T-helper 2 cell (primary cell): ENCODE results near the gene DLGAP1.
"Not testable (repeated sequence)": the region's sequence is repeated elsewhere in the genome, so short reads cannot be mapped to it uniquely, and the experiment has no call there.

ENCODE experiments used
- DNase-seq, 5 experiments: peaks; one replicate each; pipeline versions ENCODE4 v3.0.0 to v3.0.0-alpha.2; 2012 to 2022

The DLGAP1 gene

DNA sequence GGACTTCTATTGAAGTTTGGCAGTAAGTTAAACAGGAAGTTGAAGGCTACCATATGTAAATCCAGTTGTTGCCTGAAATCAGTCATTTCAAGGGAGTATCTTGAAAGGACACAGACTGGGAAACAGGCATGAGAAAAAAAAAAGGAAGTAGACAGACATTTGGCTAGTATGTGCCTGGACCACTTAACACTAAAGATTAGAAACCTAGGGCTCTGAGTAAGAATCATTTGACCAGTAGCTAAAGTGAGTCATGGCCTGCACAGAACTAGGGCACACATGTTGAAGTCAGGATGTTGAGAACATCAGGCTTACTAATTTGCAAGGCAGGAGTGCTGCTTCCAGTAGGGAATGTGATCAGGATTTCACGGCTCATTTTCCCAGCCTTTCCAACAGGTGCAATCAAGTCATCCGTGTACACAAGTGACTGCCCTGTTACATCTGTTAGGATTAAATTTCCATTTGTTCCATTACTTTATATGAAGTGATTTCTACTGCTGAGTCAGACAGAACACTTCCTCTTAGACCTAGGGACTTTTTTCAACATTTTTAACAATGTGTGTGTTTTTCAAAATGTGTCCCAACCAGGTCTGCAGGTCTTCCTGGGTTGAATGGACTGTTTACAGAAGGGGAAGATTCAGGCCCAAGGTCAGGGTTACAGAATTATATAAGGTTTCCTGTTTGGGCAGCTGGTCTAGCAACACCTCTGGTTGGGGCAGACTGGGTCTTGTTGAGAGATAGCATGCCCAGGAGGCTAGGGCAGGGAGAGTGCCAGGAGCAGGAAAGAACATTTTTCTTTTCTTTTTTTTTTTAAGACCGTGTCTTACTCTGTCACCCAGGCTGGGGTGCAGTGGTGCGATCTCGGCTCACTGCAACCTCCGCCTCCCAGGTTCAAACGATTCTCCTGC, 859.5 kb downstream of the DLGAP1 start:
- DNase-seq: peak in 2 of 5 experiments; percentile 34 to 51

DNA sequence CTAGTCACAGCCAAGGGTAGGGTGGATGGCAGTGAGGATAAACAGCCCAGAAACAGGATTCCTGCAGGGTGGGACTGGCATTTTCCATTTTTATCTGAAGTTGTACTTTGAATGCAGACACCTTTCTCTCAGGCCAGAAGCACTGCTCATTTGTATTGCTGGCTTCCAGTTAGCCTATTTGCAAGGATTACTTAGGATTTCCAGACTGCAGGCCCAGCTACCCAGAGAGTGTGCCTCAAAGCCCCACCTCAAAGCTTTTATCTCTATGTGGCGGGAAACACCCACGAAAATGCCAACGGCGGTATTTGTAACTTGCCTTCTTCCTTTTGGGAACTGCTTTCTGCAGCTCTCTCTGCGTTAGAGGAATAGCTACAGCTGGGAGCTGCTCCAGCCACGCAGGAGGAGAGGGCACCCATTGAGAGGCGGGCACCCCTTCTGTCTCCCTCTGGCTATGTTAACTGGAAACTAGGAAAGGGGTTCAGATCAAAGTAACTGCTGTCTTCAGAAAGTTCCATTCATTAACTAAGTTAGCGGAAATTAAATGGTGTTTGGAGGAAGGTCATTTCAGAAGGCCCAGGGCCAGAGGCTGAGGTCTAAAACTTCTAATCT, 860.2 kb downstream of the DLGAP1 start:
- DNase-seq: peak in 3 of 5 experiments; percentile 16 to 53 (median 26)

DNA sequence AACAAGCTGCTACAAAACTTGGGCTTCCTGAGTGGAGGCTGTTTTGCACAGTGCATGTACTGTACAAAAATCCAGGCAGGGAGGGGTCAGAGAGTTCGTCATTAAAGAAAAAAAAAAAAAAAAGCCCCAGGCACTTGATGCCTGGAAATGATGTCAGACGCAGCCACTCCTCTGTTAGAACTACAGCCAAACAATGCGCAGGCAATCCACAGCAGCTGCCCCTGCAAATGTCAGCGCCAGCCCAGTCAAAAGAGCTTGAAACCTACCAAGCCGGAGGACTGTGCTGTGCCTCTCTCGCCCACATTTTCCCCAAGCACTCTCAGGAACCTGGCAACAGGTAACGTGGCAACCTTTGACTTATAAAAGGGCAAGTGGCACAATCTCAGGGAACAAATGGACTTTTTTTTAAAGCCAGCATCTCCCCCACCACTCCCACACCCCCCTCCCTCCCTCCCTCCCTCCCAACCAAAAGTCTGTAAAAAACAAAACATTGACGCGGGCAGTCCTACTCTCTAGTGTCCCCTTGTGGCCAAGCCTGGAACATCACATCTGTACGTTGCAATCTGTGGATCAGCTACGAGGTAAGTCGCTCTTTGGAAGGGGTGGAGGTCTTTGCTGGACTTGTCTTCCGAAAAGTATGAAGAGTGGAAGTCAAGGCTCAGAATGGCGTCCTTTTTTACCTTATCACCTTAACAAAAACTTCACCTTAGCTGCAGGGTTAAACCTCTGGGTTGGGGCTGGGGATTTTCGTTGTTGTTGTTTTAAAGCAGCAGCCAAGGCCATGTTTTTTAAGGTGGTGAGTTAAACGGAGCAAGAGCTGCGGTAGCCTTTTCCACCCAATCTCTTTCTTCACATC, 861.0 kb downstream of the DLGAP1 start:
- DNase-seq: peak; percentile 53 to 98 (median 80)

DNA sequence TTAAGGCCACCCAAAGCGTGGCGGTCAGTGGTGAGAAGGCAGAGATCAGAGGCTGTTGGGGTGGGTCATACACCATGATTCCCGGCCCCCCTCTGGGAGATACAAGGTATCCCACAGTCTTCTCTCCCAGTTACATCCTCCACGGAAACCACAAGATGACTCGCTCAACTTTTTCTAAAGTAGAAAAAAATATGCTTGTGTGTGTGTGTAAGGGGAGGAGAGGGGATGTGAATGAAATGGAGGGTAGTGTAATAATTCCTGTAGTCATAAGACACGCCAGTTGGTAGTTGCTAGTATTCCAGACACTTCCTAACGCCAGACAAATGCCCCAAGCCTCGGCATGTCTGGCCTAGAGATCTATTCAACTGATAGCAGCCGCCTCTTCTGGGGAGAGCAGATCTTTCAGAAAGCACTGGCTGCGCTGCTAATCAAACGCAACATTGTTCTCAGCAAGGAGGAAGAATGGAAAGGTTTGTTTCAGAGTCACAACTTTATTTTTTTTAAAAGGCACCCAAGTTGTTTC, 861.7 kb downstream of the DLGAP1 start:
- peak in 1 of 5 experiments; percentile 66 for DNase-seq

DNA sequence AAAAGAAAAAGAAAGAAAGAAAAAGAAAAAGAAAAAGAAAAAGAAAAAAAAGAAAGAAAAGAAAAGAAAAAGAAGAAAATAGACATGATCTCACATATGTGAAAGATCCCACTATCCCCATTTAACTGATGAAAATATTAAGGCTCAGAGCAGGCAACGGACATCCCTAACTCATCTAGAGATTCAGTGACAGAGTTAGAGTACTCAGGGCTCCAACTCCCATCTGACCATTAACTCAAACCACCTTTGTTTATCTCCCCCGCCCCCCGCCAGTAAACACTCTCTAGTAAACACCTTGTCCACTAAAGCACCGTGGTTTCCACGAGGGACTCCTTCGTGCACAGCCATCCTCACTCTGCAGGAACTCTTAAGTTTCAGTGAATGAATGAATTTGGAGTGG, 862.2 kb downstream of the DLGAP1 start:
- DNase-seq: no peak

DNA sequence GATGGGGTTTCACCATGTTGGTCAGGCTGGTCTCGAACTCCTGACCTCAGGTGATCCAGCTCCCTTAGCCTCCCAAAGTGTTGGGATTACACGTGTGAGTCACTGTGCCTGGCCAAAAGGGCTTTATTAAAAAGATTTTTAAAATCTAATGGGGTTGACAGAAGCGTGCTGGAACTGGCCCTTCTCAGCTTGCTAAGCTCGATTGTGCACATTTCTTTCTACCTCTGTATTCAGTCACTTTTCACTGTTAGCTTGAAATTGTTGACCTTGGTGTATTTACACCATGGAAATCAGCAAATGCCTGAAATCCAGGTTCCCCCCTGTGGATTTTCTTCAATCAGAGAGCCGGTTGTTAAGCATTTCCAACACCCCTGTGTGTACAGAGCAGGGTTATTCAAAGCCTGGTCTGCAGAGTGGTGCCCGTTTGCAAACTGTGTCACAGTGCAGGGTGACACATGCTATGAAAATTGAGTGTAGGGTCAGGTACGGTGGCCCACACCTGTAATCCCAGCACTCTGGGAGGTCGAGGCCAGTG, 864.9 kb downstream of the DLGAP1 start:
- DNase-seq: no peak

DNA sequence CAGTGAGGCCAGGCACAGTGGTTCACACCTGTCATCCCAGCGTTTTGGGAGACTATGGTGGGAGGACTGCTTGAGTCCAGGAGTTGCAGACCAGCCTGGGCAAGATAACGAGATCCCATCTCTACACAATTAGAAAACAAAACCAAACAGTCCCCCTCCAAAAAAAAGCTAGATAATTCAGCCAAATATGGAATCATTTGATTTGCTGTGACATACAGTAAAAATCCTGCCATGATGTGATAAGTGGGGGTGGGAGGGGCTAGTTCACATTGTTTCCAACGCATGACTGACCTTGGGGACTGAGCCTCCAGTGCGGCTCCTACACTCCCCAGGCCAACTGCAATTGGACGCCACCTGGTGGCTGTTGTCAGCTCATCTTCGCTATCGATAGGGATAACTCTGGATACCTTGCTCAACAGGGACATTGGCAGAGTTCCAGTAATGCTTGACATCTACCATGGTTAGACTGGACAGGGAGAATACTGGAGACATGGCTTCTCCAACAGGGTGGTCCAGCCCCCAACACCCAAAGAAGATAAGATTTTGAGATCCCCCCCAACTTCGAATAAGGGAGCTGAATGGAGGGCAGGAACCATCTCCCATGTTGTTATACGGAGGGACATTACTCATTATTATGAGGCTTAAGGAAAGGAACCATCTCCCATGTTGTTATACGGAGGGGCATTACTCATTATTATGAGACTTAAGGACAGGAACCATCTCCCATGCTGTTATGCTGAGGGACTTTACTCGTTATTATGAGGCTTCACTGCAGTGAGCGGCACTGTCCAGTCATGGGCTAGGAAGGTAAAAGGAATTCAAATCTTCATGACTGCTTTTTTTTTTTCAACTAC, 869.2 kb downstream of the DLGAP1 start:
- peak; percentile 32 to 84 (median 50) for DNase-seq

DNA sequence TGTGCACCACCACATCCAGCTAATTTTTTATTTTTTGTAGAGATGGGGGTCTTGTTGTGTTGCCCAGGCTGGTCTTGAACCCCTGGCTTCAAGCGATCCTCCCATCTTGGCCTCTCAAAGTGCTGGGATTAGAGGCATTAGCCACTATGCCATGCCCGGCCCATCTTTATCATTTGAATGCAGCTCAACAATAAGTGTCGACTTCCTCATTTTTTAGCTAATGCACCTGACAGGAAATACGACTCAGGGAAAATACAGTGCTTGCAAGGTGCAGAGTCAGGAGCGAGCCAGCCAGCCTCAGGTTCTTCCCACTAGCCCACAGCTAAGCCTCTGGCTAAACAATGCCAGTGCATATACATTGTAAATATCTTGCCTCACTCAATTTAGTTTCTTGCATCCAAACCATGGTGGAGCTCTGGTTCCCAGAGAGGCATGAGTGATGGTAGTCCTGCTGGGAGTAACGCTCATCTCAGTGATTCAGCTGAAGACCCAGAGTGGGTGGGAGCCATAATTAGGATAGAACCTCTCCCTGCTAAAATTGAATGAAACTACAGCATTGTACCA, 870.1 kb downstream of the DLGAP1 start:
- DNase-seq: no peak

DNA sequence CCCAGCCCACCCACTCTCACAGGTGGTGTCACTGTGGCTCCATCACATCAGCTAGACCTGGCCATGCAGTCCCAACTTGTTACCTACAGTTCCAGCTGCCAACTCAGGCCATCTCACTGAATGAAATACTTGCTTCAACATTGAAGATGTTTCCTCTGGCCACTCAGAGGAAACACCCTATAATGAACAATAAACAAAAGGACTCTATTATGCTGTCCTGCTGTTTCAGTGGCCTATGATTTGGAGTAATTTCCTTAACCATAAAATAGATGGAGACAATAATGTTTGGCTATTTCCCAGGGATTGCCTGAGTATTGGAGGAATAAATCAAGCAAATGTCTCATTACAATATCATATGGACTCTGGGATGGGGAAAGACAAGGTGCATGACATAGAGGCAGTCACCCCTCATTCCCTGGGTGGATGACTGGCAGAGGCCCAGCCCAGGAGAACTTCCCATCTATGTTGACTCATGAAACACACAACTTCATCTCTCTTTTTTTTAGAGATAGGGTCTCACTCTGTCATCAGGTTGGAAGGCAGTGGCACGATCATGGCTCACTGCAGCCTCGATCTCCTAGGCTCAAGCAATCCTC, 870.7 kb downstream of the DLGAP1 start:
- DNase-seq: no peak

DNA sequence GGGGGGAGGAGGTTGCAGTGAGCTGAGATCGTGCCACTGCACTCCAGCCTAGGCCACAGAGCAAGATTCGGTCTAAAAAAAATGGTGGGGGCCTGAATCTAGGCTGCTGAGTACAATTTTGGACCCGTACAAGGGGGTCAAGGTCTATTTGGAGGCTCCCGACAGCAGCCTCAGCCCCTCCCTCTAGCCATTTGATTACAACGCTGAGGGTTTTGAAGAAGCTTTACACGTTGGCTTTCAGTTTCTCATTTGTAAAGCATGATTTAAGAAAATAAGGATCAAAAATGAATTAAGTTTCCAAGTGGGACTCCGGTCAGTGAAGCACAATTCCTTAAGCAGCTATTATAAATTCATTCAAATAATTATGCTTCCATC, 871.2 kb downstream of the DLGAP1 start:
- no peak for DNase-seq

DNA sequence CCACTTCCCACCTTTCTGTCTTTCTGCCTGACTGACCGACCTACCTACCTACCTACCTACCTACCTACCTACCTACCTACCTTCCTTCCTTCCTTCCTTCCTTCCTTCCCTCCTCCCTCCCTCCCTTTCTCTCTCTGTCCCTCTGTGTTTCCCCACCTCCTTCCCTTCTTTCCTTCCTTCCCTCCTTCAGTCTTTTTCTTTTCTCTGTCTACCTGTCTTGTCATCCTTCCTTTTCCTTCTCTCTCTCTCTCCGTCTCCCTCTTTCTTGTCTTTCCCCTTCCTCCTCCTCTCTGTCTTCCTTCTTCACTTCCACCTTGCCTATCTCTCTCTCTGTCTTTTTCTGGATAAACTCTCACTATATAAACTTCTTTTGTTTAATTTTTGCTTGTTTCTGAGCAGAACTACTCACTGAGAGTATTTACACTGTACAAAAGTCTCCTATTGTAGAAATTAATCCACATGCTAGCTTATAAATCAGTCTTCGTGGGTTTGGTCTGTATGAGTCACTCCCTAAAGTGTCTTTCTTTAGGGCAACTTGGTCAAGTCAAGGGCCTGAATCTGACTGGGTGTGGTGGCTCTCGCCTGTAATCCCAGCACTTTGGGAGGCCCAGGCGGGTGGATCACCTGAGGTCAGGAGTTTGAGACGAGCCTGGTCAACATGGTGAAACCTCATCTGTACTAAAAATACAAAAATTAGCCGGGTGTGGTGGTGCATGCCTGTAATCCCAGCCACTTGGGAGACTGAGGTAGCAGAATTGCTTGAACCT, 871.8 kb downstream of the DLGAP1 start:
- not testable (repeated sequence) for DNase-seq

DNA sequence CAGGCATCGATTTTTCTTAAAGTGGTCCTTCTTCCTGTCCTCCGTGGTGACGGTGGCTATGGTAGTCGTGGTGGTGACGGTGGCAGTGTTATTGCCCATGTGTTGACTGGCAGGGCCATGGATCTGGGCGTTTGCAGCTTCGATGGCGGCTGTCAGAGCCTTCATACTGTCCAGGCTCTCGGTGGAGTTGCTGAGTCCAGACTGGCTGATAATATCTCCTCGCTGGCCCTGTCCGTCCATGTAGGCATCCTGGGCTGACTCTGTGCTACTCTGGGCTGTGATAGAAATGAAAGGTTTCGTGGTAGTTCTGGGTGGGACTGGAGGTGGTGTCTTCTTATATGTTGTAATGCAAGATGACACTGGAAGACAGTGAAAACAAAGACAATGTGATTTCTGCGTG, 873.2 kb downstream of the DLGAP1 start:
- DNase-seq: no peak

DNA sequence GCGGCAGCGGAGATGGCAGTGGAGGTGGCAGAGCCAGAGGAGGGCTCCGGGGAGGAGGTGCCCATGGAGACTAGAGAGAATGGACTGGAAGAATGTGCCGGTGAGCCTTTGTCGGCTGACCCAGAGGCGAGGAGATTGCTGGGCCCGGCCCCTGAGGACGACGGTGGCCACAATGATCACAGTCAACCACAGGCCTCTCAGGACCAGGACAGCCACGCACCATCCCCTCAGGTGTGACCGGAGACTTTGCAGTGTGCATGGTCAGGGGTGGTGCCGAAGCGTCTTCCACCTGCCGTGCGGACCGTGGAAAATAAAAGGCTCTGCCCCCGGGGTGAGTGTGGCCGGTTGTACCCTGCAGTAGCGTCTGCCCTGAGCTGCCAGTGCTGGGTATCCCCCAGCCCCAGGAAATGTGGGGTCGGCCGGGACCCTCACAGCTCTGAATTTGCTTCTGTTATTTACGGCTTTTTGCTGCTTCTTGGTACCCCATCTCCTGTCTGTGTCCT, 874.5 kb downstream of the DLGAP1 start:
- DNase-seq: not testable (repeated sequence)

DNA sequence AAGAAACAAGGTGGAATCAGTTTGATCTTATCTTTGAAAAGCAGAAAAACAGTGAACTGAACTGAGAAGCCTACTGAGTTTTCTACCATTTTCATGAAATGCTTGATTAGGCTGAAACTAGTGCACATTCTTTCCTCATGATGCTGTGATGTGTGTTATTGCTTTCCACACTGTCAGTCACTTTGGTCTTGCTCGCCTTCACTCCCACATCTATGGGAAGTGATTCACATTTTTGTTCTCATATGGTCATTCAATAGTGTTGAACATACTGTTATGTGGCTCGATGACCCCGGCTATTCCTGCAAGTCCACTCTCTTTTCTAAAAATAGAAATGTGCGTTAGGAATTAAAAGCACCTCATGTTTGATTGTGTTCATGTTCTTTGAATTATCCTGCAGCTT, 875.4 kb downstream of the DLGAP1 start:
- DNase-seq: no peak

DNA sequence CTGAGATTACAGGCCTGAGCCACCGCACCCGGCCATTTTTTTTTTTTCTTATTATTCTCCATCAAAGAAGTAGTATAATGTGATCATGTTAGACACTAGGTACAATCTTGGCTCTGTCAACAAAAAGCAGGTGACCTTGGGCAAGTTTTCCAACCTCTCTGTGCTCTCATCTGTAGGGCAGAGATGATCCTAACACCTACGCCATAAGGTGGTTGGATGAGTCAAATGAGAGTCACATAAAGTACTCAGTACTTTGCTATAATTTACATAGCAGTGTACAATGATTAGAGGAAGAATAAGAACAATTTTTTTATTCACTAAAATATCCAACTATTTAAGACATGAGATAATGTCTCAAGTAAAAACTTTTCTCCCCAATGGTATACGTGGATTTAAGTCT, 876.5 kb downstream of the DLGAP1 start:
- no peak for DNase-seq

DNA sequence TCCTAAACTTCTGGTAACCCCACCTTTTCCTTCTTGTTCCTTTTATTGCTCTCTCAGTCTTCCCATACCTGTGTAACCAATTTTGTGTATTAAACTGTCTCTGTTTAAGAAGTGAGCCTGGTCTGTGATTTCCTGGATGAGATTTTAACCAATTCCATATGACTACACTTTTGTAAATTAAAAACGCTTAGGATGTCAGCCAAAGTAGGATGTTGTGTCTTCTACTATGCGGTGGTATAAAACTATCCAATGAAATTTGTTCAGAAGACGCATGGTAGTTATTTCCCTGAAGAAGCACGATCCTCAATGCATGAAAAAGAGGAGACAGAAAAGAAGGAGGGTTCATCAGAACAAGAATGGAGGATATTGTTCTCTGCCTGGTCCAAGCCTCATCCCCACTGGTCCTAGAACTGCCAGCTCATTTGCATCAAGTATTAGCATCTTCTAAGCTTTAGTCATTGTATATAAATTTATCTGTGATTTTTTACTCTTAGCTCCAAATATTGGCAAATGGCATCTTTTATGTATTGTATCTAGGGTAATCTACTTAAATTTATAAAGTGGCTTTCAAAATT, 877.7 kb downstream of the DLGAP1 start:
- DNase-seq: no peak

DNA sequence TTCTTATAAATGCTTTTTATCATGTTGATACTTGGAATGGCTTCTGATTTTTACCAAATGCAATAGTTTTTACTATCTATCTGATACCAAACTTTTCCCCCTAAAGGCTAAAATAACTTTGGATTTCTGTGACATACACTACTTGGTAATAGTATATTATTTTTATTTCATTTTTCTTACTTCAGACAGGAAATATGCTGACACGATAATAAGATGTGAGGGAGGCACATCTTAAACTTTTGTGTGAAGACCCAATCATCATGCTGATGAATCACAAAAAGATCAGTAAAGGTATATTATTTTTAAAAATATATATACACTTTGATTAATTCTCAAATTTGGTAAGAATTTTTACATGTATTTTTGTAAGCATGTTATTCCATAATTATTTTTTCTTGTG, 882.3 kb downstream of the DLGAP1 start:
- no peak for DNase-seq

DNA sequence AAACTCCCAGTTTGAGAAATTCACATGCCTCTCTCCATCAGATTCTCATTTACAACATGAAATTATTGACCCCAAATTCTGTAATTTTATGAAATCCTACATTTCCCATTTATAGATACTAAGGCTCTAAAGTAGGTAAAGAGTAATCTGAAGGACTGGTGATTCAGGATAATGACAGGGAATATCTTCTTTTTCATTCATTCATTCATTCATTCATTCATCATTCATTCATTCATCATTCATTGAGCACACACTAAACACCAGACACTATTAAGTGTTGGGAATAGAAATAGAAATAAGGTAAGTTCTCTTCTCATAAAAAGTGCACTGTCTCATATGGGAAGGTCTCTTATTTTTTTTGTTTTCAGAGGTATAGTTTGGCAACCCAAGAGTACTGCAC, 888.3 kb downstream of the DLGAP1 start:
- DNase-seq: no peak

DNA sequence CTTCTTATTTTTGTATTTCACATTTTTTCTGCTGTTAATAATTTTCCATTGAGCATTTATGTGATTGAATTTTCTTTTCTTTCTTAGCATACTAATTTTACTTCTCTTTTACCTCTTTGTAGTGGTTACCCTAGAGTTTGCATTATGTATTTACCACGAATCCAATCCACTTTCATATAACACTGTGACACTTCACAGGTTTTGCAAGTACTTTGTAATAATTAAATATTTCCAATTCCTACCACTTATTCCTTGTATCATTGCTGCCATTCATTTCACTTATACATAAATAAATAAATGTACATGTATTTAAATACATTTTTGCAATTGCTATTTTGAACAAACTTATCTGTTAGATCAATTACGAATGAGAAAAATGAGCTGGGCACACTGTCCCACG, 894.4 kb downstream of the DLGAP1 start:
- no peak for DNase-seq
